Measurements from ENCODE around the gene TRIM43.
"Not testable (repeated sequence)": the region's sequence is repeated elsewhere in the genome, so short reads cannot be mapped to it uniquely, and the experiment has no call there.

TRIM43 gene

DNA sequence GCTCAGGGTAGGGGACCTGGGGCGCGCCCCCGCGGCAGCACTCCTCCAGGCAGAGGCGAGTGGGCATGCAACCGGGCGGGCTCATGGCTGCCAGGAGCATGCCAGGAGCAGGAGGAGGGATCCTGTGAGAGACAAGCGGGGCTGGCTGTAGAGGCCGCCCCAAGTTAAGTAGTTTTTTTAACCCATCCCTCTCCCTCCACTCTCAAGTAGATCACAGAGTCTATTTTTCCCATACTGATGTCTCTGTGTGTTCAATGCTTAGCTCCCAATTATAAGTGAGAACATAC, 49.4 kb downstream of the TRIM43 start:
- DNase-seq (ENCODE audit: low read depth in 2 of 2) = not testable (repeated sequence)

DNA sequence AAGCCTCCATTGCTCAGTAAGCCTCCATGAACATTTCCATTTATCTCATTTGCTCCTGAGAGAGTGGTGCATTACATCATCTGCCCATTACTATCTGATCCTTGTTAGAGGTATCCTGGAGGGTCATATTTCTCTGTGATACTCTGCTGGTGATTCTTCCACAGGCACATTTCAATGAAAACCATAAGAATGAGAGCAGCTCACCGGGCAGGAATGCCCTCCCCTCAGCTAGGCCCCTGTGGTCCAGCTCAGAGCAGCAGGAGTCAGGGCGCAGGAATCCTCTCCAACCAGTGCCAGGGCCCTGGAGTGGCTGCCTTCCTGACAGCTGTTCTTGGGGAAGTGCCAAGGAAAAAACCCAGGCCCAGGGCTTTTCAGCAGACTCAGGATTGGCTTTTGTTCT, 50.0 kb downstream of the TRIM43 start:
- DNase-seq (ENCODE audit: low read depth in 2 of 2) = not testable (repeated sequence)

- DNase-seq (ENCODE audit: low read depth in 2 of 2) = not testable (repeated sequence)
Observed at GRCh38 chr2:95642360-95642759, 50.6 kb downstream of the TRIM43 start.

GRCh38 chr2:95642951-95643350, 51.1 kb downstream of the TRIM43 start:
- not testable (repeated sequence) for DNase-seq (ENCODE audit: low read depth in 2 of 2)

- not testable (repeated sequence) for DNase-seq (ENCODE audit: low read depth in 2 of 2)
Observed at GRCh38 chr2:95645312-95645711, 53.5 kb downstream of the TRIM43 start.

- not testable (repeated sequence) for DNase-seq (ENCODE audit: low read depth in 2 of 2)
Observed at GRCh38 chr2:95646274-95646994, 54.6 kb downstream of the TRIM43 start.

DNA sequence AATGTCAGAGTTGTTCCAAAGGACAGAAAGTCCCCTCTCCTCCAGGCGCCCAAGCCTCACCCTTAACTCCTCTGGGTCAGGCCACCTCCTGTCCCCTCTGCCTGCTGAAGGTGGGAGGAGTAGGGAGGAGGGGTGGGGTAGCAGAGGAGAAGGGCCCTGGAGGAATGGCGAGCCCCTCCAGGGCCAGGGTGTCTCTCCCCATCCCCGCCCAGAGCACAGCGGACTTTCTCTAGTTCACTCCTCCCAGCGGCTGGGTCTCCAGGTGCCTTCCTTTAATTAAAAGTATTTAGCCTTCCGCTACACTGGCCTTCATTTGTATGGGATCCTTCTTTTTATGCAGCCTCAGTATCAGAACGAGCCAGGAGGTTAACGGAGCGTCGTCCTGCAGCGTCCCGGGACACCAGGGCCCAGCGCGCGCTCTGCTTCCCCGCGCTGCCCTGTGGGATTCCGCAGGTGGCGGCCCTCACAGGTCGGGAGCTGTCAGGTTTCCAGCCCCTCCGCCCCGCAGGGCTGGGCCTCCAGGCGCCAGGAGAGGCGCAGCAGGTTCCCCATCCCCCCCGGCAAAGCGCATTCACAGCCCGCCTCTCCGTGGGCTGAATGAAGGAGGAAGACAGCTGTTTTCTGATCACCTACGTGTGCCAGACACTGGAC, 57.2 kb downstream of the TRIM43 start:
- DNase-seq (ENCODE audit: low read depth in 2 of 2) = not testable (repeated sequence)
